GM18519 (cell line): ENCODE data around the gene YBX1.

Source experiments
- ATAC-seq: cut with Tn5 transposase; IDR thresholded peaks from one replicate; pipeline ENCODE4 v1.9.1; 2021; ENCODE audit warnings: mild to moderate bottlenecking, moderate library complexity; ENCODE audit not compliant: unreplicated experiment, low FRiP score

Gene YBX1

GRCh38 chr1:42733415-42734200, 51.4 kb downstream of the YBX1 start:
- ATAC-seq: no peak

GRCh38 chr1:42734201-42735035, 52.2 kb downstream of the YBX1 start:
- ATAC-seq: no peak

- ATAC-seq: no peak
These were observed 52.8 kb downstream of the YBX1 start for GRCh38 chr1:42735056-42735455.

GRCh38 chr1:42735477-42736105, 53.4 kb downstream of the YBX1 start:
- no peak for ATAC-seq

GRCh38 chr1:42736152-42736551, 53.9 kb downstream of the YBX1 start:
- no peak for ATAC-seq

GRCh38 chr1:42736571-42737200, 54.5 kb downstream of the YBX1 start:
- ATAC-seq: no peak

GRCh38 chr1:42737257-42737656, 55.0 kb downstream of the YBX1 start:
- ATAC-seq: no peak

GRCh38 chr1:42737986-42738677, 55.9 kb downstream of the YBX1 start:
- ATAC-seq: no peak

GRCh38 chr1:42738678-42739226, 56.5 kb downstream of the YBX1 start:
- no peak for ATAC-seq

GRCh38 chr1:42739753-42740700, 57.8 kb downstream of the YBX1 start, which contains the start of gene CLDN19:
CLDN19 (minus strand) TSS chr1:42740236; CDS start chr1:42740063, 173 bp downstream.
- ATAC-seq: no peak

- no peak for ATAC-seq
These were observed 58.8 kb downstream of the YBX1 start for GRCh38 chr1:42740851-42741580.

- no peak for ATAC-seq
These were observed 59.5 kb downstream of the YBX1 start for GRCh38 chr1:42741706-42742105.

- ATAC-seq: no peak
These were observed 59.9 kb downstream of the YBX1 start for GRCh38 chr1:42742141-42742540.

GRCh38 chr1:42742617-42743316, 60.5 kb downstream of the YBX1 start:
- ATAC-seq: no peak

GRCh38 chr1:42743317-42744147, 61.3 kb downstream of the YBX1 start:
- ATAC-seq: no peak

GRCh38 chr1:42744148-42744413, 61.9 kb downstream of the YBX1 start:
- ATAC-seq: no peak

- ATAC-seq: no peak
These were observed 63.6 kb downstream of the YBX1 start for GRCh38 chr1:42745851-42746250.
